ENCODE measurements around the gene SPHKAP. TPM values are rescaled to one million over a fixed set of nuclear protein-coding genes. Genes with fewer than 3 reads are reported as not detected.
A peak's percentile ranks its signal among the peaks of the same experiment; 100 is the strongest.
"Not testable (repeated sequence)": the region's sequence is repeated elsewhere in the genome, so short reads cannot be mapped to it uniquely, and the experiment has no call there.

SPHKAP gene, protein sequence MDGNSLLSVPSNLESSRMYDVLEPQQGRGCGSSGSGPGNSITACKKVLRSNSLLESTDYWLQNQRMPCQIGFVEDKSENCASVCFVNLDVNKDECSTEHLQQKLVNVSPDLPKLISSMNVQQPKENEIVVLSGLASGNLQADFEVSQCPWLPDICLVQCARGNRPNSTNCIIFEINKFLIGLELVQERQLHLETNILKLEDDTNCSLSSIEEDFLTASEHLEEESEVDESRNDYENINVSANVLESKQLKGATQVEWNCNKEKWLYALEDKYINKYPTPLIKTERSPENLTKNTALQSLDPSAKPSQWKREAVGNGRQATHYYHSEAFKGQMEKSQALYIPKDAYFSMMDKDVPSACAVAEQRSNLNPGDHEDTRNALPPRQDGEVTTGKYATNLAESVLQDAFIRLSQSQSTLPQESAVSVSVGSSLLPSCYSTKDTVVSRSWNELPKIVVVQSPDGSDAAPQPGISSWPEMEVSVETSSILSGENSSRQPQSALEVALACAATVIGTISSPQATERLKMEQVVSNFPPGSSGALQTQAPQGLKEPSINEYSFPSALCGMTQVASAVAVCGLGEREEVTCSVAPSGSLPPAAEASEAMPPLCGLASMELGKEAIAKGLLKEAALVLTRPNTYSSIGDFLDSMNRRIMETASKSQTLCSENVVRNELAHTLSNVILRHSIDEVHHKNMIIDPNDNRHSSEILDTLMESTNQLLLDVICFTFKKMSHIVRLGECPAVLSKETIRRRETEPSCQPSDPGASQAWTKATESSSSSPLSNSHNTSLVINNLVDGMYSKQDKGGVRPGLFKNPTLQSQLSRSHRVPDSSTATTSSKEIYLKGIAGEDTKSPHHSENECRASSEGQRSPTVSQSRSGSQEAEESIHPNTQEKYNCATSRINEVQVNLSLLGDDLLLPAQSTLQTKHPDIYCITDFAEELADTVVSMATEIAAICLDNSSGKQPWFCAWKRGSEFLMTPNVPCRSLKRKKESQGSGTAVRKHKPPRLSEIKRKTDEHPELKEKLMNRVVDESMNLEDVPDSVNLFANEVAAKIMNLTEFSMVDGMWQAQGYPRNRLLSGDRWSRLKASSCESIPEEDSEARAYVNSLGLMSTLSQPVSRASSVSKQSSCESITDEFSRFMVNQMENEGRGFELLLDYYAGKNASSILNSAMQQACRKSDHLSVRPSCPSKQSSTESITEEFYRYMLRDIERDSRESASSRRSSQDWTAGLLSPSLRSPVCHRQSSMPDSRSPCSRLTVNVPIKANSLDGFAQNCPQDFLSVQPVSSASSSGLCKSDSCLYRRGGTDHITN (N-terminal part only)
- polyA plus RNA-seq (2013, experiment 1 of 2) = 0.08 TPM
- 0.08 TPM for polyA plus RNA-seq (2013, experiment 2 of 2)

DNA sequence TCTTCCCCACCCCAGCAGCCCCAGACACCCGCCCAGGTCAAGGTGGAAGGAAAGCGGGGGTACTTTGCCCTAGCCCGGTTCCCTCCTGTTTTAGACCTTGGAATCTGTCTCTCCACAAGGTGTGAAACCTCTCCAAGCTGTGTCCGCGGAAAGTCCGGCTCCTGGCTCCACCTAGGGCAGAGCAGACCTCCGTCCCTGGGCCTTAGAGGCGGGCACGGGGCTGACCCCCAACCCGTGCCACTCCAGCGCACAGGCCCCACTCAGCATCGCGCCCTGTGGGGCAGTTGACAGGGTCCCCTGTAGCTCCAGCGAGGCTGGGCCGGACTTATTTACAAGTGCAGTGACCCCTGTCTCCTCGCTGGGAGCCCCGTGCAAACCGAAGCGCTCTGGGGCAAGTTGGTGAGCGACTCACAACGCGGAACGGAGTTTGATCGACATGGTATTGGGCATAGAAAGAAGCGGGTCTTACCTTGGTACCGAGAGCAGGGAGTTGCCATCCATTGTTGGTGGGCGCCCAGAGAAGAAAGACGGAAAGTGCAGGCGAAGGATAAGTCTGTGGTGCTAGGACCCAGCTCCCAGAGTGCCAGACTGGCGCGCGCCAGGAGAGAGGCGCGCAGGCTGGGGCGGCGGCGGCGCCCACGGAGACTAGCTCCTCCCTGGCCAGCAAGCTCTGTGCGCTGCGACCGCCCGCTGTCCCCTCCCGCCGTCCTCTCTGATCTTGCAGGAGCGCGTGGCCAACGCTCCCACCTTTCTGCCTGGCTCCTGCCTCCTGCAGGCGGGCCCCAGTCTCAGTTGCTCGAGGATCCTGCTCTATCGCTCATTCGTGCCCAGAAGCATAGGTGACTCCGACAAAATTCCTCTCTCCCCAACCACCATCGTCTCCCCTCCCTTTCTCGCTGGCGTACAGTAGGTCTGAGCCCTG lies at the start of gene SPHKAP:
Gene SPHKAP, minus strand, starts transcription at position 590 of the 922 bp plus-strand sequence. Its CDS starts 89 bp downstream, at position 501.
- Histone ChIP-seq H4K8ac (ENCODE audit: low read depth, low read length) (no peak within 1 kb of the TSS), H2BK120ac (ENCODE audit: low read depth, low read length) (no peak within 1 kb of the TSS), H3K27me3 (ENCODE audit: insufficient read depth, low read length, poor library complexity) (no peaks in the 10 kb centered on the region), H3K4me1 (ENCODE audit: control insufficient read depth, low read depth, low read length) (peaks cover 3% of the 10 kb centered on the region), H3K79me1 (ENCODE audit: low read length) (no peaks in the 10 kb centered on the region), H3K79me2 (ENCODE audit: control insufficient read depth, insufficient read depth, low read length) (no peaks in the 10 kb centered on the region), H3K36me3 (ENCODE audit: control insufficient read depth, insufficient read depth, low read length) (no peaks in the 10 kb centered on the region), H3K27ac (ENCODE audit: low read depth, low read length) (no peak within 1 kb of the TSS), H4K5ac (ENCODE audit: low read length) (no peak within 1 kb of the TSS), H2BK5ac (ENCODE audit: low read length) (peak within 1 kb of the TSS; percentile 59), H3K4me3 (ENCODE audit: low read length) (peak within 1 kb of the TSS; percentile 34), H3K56ac (ENCODE audit: low read length) (peak within 1 kb of the TSS; percentile 84), H3K9ac (ENCODE audit: low read length) (peak within 1 kb of the TSS; percentile 70), H3K4ac (ENCODE audit: low read depth, low read length) (no peak within 1 kb of the TSS), H3K4me2 (ENCODE audit: low read length) (peak within 1 kb of the TSS; percentile 94), H2BK15ac (replicated peaks; ENCODE audit: low read depth) (no peak within 1 kb of the TSS), H2AK5ac (ENCODE audit: low read length) (no peak within 1 kb of the TSS), H3K23ac (ENCODE audit: low read length) (peak within 1 kb of the TSS; percentile 25), H3K18ac (ENCODE audit: low read length) (no peak within 1 kb of the TSS)
- WGBS (ENCODE audit: extremely low coverage, insufficient coverage, low lambda C conversion rate) = no CpG with 5 or more reads among the region's 56 CpGs
- DNase-seq = peak; percentile 69

DNA sequence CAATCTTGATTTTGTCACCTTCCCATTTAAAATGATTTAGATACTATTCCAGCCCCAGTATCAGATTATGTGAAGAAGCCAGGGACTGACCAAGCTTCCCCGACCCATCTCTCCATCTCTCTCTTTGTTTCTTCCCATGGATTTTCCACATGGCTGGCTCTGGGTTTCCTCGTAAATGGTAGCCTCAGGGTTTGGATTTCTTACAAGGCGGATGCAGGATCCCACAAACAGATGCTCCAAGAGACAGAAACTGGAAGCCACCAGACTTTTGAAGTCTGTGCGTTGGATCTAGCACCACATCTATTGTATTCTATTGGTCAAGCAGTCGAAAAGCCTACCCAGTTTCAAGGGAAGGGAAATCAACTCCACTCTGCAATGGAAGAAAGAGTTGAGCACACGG lies 46.0 kb upstream of the SPHKAP start:
- H3K9ac ChIP-seq (ENCODE audit: low read length) = no peak overlapping the region
- no peak overlapping the region for H4K5ac ChIP-seq (ENCODE audit: low read length)
- H3K27me3 ChIP-seq (ENCODE audit: insufficient read depth, low read length, poor library complexity) = no peaks in the 10 kb centered on the region
- WGBS (ENCODE audit: extremely low coverage, insufficient coverage, low lambda C conversion rate) = no CpG with 5 or more reads among the region's 6 CpGs
- H3K56ac ChIP-seq (ENCODE audit: low read length) = no peak overlapping the region
- H3K79me1 ChIP-seq (ENCODE audit: low read length) = no peaks in the 10 kb centered on the region
- H3K79me2 ChIP-seq (ENCODE audit: control insufficient read depth, insufficient read depth, low read length) = no peaks in the 10 kb centered on the region
- H4K8ac ChIP-seq (ENCODE audit: low read depth, low read length) = no peak overlapping the region
- H3K4me1 ChIP-seq (ENCODE audit: control insufficient read depth, low read depth, low read length) = no peaks in the 10 kb centered on the region
- DNase-seq = no peak
- no peak overlapping the region for H3K4me3 ChIP-seq (ENCODE audit: low read length)
- H3K4me2 ChIP-seq (ENCODE audit: low read length) = no peak overlapping the region
- no peak overlapping the region for H3K4ac ChIP-seq (ENCODE audit: low read depth, low read length)
- H3K23ac ChIP-seq (ENCODE audit: low read length) = no peak overlapping the region
- H3K36me3 ChIP-seq (ENCODE audit: control insufficient read depth, insufficient read depth, low read length) = no peaks in the 10 kb centered on the region
- H2BK15ac ChIP-seq (replicated peaks; ENCODE audit: low read depth) = no peak overlapping the region
- H2BK5ac ChIP-seq (ENCODE audit: low read length) = no peak overlapping the region
- H3K27ac ChIP-seq (ENCODE audit: low read depth, low read length) = no peak overlapping the region
- H3K18ac ChIP-seq (ENCODE audit: low read length) = no peak overlapping the region
- H2BK120ac ChIP-seq (ENCODE audit: low read depth, low read length) = no peak overlapping the region
- H2AK5ac ChIP-seq (ENCODE audit: low read length) = no peak overlapping the region

DNA sequence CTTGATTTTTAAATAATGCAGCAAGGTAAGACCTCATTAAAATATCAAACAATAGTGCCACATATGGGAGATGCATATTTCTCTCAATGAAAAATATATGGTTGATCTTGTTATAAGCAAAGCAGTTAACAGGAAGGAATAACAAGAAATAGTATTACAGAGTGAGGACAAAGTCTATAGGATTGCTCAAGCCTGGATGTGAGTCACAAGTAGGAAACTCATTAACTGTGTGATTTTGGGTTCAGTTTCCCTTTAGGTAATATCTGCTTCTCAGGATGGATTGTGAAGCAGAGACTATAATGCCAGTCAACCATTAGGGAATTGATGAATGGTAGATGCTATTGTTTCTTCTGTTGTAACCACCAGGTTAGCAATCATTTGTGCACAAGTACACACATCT lies 42.9 kb upstream of the SPHKAP start:
- Histone ChIP-seq H3K36me3 (ENCODE audit: control insufficient read depth, insufficient read depth, low read length) (no peaks in the 10 kb centered on the region), H3K4ac (ENCODE audit: low read depth, low read length) (no peak overlapping the region), H2BK15ac (replicated peaks; ENCODE audit: low read depth) (no peak overlapping the region), H4K5ac (ENCODE audit: low read length) (no peak overlapping the region), H3K4me3 (ENCODE audit: low read length) (no peak overlapping the region), H3K23ac (ENCODE audit: low read length) (no peak overlapping the region), H3K27ac (ENCODE audit: low read depth, low read length) (no peak overlapping the region), H2AK5ac (ENCODE audit: low read length) (no peak overlapping the region), H4K8ac (ENCODE audit: low read depth, low read length) (no peak overlapping the region), H2BK5ac (ENCODE audit: low read length) (no peak overlapping the region), H2BK120ac (ENCODE audit: low read depth, low read length) (no peak overlapping the region), H3K9ac (ENCODE audit: low read length) (no peak overlapping the region), H3K18ac (ENCODE audit: low read length) (no peak overlapping the region), H3K79me1 (ENCODE audit: low read length) (no peaks in the 10 kb centered on the region), H3K79me2 (ENCODE audit: control insufficient read depth, insufficient read depth, low read length) (no peaks in the 10 kb centered on the region), H3K4me2 (ENCODE audit: low read length) (no peak overlapping the region), H3K4me1 (ENCODE audit: control insufficient read depth, low read depth, low read length) (no peaks in the 10 kb centered on the region), H3K56ac (ENCODE audit: low read length) (no peak overlapping the region), H3K27me3 (ENCODE audit: insufficient read depth, low read length, poor library complexity) (no peaks in the 10 kb centered on the region)
- no peak for DNase-seq

DNA sequence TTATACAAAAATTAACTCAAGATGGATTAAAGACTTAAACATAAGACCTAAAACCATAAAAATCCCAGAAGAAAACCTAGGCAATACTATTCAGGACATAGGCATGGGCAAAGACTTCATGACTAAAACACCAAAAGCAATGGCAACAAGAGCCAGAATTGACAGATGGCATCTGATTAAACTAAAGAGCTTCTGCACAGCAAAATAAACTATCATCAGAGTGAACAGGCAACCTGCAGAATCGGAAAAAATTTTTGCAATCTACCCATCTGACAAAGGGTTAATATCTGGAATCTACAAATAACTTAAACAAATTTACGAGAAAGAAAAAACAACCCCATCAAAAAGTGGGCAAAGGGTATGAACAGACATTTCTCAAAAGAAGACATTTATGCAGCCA lies 37.1 kb upstream of the SPHKAP start:
- not testable (repeated sequence) for DNase-seq; H4K5ac ChIP-seq (ENCODE audit: low read length); H3K18ac ChIP-seq (ENCODE audit: low read length); H3K4me1 ChIP-seq (ENCODE audit: control insufficient read depth, low read depth, low read length); H3K79me1 ChIP-seq (ENCODE audit: low read length); H3K4ac ChIP-seq (ENCODE audit: low read depth, low read length); H3K79me2 ChIP-seq (ENCODE audit: control insufficient read depth, insufficient read depth, low read length); H3K4me3 ChIP-seq (ENCODE audit: low read length); H2BK15ac ChIP-seq (replicated peaks; ENCODE audit: low read depth); H3K27me3 ChIP-seq (ENCODE audit: insufficient read depth, low read length, poor library complexity); H2BK5ac ChIP-seq (ENCODE audit: low read length); H4K8ac ChIP-seq (ENCODE audit: low read depth, low read length); H2BK120ac ChIP-seq (ENCODE audit: low read depth, low read length); H3K36me3 ChIP-seq (ENCODE audit: control insufficient read depth, insufficient read depth, low read length); H3K56ac ChIP-seq (ENCODE audit: low read length); H3K9ac ChIP-seq (ENCODE audit: low read length); H3K23ac ChIP-seq (ENCODE audit: low read length); H3K4me2 ChIP-seq (ENCODE audit: low read length); H3K27ac ChIP-seq (ENCODE audit: low read depth, low read length); H2AK5ac ChIP-seq (ENCODE audit: low read length)
- no CpG with 5 or more reads among the region's 2 CpGs for WGBS (ENCODE audit: extremely low coverage, insufficient coverage, low lambda C conversion rate)

DNA sequence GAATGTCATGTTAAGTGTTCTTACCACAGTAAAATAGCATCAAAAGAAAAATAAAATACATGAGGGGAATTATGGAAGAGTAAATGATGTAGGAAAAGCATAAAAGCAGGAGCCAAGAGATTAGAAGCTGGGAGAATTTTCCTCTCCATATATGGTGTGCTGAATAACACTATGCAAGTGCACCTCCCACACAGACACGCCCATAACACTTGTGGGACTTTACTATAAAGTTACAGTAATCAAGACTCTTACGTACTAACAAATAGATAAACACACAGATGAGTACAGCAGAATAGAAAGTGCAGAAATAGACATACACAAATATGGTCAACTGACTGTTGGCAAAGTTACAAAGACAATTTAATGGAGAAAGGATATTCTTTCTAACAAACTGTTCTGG lies 16.0 kb upstream of the SPHKAP start:
- no peak overlapping the region for H4K8ac ChIP-seq (ENCODE audit: low read depth, low read length)
- no peak overlapping the region for H3K9ac ChIP-seq (ENCODE audit: low read length)
- no peaks in the 10 kb centered on the region for H3K4me1 ChIP-seq (ENCODE audit: control insufficient read depth, low read depth, low read length)
- H2AK5ac ChIP-seq (ENCODE audit: low read length) = no peak overlapping the region
- H2BK120ac ChIP-seq (ENCODE audit: low read depth, low read length) = no peak overlapping the region
- H2BK15ac ChIP-seq (replicated peaks; ENCODE audit: low read depth) = no peak overlapping the region
- H3K23ac ChIP-seq (ENCODE audit: low read length) = no peak overlapping the region
- H3K4me3 ChIP-seq (ENCODE audit: low read length) = no peak overlapping the region
- H3K27ac ChIP-seq (ENCODE audit: low read depth, low read length) = no peak overlapping the region
- no peaks in the 10 kb centered on the region for H3K36me3 ChIP-seq (ENCODE audit: control insufficient read depth, insufficient read depth, low read length)
- no peak overlapping the region for H3K4me2 ChIP-seq (ENCODE audit: low read length)
- H3K79me2 ChIP-seq (ENCODE audit: control insufficient read depth, insufficient read depth, low read length) = no peaks in the 10 kb centered on the region
- H3K4ac ChIP-seq (ENCODE audit: low read depth, low read length) = no peak overlapping the region
- DNase-seq = no peak
- no CpG with 5 or more reads among the region's 2 CpGs for WGBS (ENCODE audit: extremely low coverage, insufficient coverage, low lambda C conversion rate)
- no peak overlapping the region for H2BK5ac ChIP-seq (ENCODE audit: low read length)
- no peak overlapping the region for H3K56ac ChIP-seq (ENCODE audit: low read length)
- no peaks in the 10 kb centered on the region for H3K27me3 ChIP-seq (ENCODE audit: insufficient read depth, low read length, poor library complexity)
- no peak overlapping the region for H4K5ac ChIP-seq (ENCODE audit: low read length)
- H3K18ac ChIP-seq (ENCODE audit: low read length) = no peak overlapping the region
- no peaks in the 10 kb centered on the region for H3K79me1 ChIP-seq (ENCODE audit: low read length)
